GM23338 (cell line): ENCODE data around the gene BIRC6. TPM values are rescaled to one million over a fixed set of nuclear protein-coding genes. Genes with fewer than 3 reads are reported as not detected.

ENCODE experiments used
- ATAC-seq: fragments of 200-7000 bp; cut with Tn5 transposase; 3 replicates; pipeline ENCODE4 v1.9.1; 2020
- DNase-seq: peaks from one replicate; pipeline ENCODE4 v3.0.0-alpha.2; 2015; ENCODE audit warnings: low spot score
- H2AFZ ChIP-seq: fragments of 200-600 bp; sonication (generic); 2 replicates; pipeline ENCODE4 v1.8.0; 2016; ENCODE audit warnings: antibody characterized with exemption, mild to moderate bottlenecking, moderate library complexity
- H3F3A ChIP-seq: fragments of 200-600 bp; sonication (generic); replicated peaks from 2 replicates; pipeline ENCODE4 v1.8.0; 2017; ENCODE audit warnings: antibody characterized with exemption, mixed run types, low read depth
- H3K27ac ChIP-seq: fragments of 200-600 bp; sonication (generic); 2 replicates; pipeline ENCODE4 v1.6.1; 2016; ENCODE audit warnings: low read depth
- H3K27me3 ChIP-seq: fragments of 200-600 bp; sonication (generic); 2 replicates; pipeline ENCODE4 v1.8.0; 2016; ENCODE audit warnings: mild to moderate bottlenecking, mixed run types, moderate library complexity; ENCODE audit not compliant: insufficient read depth
- H3K36me3 ChIP-seq: fragments of 200-600 bp; sonication (generic); 2 replicates; pipeline ENCODE4 v1.8.0; 2016; ENCODE audit warnings: mild to moderate bottlenecking; ENCODE audit not compliant: insufficient read depth
- H3K4me1 ChIP-seq: fragments of 200-600 bp; sonication (generic); 2 replicates; pipeline ENCODE4 v1.8.0; 2016; ENCODE audit warnings: mild to moderate bottlenecking, moderate library complexity; ENCODE audit not compliant: insufficient read depth
- H3K4me2 ChIP-seq: fragments of 200-600 bp; sonication (generic); 2 replicates; pipeline ENCODE4 v1.7.1; 2017; ENCODE audit warnings: mixed run types
- H3K4me3 ChIP-seq: fragments of 200-600 bp; sonication (generic); 2 replicates; pipeline ENCODE4 v1.6.1; 2016; ENCODE audit warnings: mixed run types
- H3K79me2 ChIP-seq: fragments of 200-600 bp; sonication (generic); replicated peaks from 2 replicates; pipeline ENCODE4 v1.8.0; 2017; ENCODE audit warnings: mild to moderate bottlenecking; ENCODE audit not compliant: insufficient read depth
- H3K9me2 ChIP-seq: fragments of 200-600 bp; sonication (generic); 2 replicates; pipeline ENCODE4 v1.8.0; 2017; ENCODE audit not compliant: insufficient read depth
- H4K20me1 ChIP-seq: fragments of 200-600 bp; sonication (generic); replicated peaks from 2 replicates; pipeline ENCODE4 v1.8.0; 2017; ENCODE audit warnings: mild to moderate bottlenecking; ENCODE audit not compliant: insufficient read depth
- H3K27ac Mint-ChIP-seq: 2 replicates; pipeline ENCODE4 v1.8.0; 2020; ENCODE audit warnings: inconsistent platforms, mild to moderate bottlenecking, moderate library complexity, mixed read lengths
- H3K27me3 Mint-ChIP-seq: 3 replicates; pipeline ENCODE4 v1.8.0; 2022; ENCODE audit warnings: low read depth, mild to moderate bottlenecking, moderate library complexity, mixed read lengths, inconsistent platforms; ENCODE audit not compliant: insufficient read depth, poor library complexity
- H3K36me3 Mint-ChIP-seq: 3 replicates; pipeline ENCODE4 v1.8.0; 2021; ENCODE audit warnings: low read depth, mild to moderate bottlenecking, inconsistent platforms, moderate library complexity, mixed read lengths
- H3K4me1 Mint-ChIP-seq: 3 replicates; pipeline ENCODE4 v1.8.0; 2020; ENCODE audit warnings: mild to moderate bottlenecking, inconsistent platforms, mixed read lengths
- H3K4me3 Mint-ChIP-seq: 3 replicates; pipeline ENCODE4 v1.8.0; 2021; ENCODE audit warnings: moderate library complexity, mild to moderate bottlenecking, inconsistent platforms, mixed read lengths
- H3K9me3 Mint-ChIP-seq: 3 replicates; pipeline ENCODE4 v1.8.0; 2020; ENCODE audit warnings: moderate library complexity, mild to moderate bottlenecking, inconsistent platforms, mixed read lengths
- CREB1 ChIP-seq: fragments of 250-450 bp; sonication (Bioruptor Pico); IDR thresholded peaks from 2 replicates; pipeline ENCODE4 v1.5.0; 2020; ENCODE audit warnings: low read depth, mild to moderate bottlenecking, moderate library complexity
- CTCF ChIP-seq, 2 experiments: fragments of 200-600 bp in 1 of 2; sonication (generic) in 1 of 2; conservative IDR thresholded peaks; 2 replicates each; pipeline versions ENCODE4 v1.5.1 to v1.6.1; 2016 to 2017; ENCODE audit warnings: antibody characterized with exemption in 2 of 2, low read depth in 2 of 2, mild to moderate bottlenecking in 2 of 2, moderate library complexity in 1 of 2
- ETS1 ChIP-seq: IDR thresholded peaks from 2 replicates; pipeline ENCODE4 v1.6.1; 2016; ENCODE audit warnings: antibody characterized with exemption
- EZH2 ChIP-seq: fragments of 200-600 bp; sonication (generic); IDR thresholded peaks from one replicate; pipeline ENCODE4 v1.8.0; 2017; ENCODE audit warnings: antibody characterized with exemption, mild to moderate bottlenecking, low read depth; ENCODE audit not compliant: unreplicated experiment
- EZH2phosphoT487 ChIP-seq: fragments of 200-600 bp; sonication (generic); IDR thresholded peaks from one replicate; pipeline ENCODE4 v1.8.1; 2018; ENCODE audit warnings: antibody characterized with exemption; ENCODE audit not compliant: unreplicated experiment
- JUNB ChIP-seq: IDR thresholded peaks from one replicate; pipeline ENCODE4 v1.6.1; 2016; ENCODE audit warnings: antibody characterized with exemption; ENCODE audit not compliant: unreplicated experiment
- NANOG ChIP-seq: IDR thresholded peaks from 2 replicates; pipeline ENCODE4 v1.6.1; 2016; ENCODE audit warnings: antibody characterized with exemption, borderline replicate concordance
- POLR2AphosphoS5 ChIP-seq: IDR thresholded peaks from 2 replicates; pipeline ENCODE4 v1.6.1; 2016; ENCODE audit warnings: antibody characterized with exemption, low read depth
- REST ChIP-seq: IDR thresholded peaks from one replicate; pipeline ENCODE4 v1.6.1; 2018; ENCODE audit warnings: antibody characterized with exemption; ENCODE audit not compliant: unreplicated experiment
- STAT1 ChIP-seq: IDR thresholded peaks from one replicate; pipeline ENCODE4 v1.6.1; 2016; ENCODE audit warnings: antibody characterized with exemption; ENCODE audit not compliant: unreplicated experiment
- ZNF114 ChIP-seq: fragments of 250-450 bp; sonication (Bioruptor Pico); IDR thresholded peaks from 2 replicates; pipeline ENCODE4 v1.5.0; 2020; ENCODE audit warnings: mild to moderate bottlenecking, moderate library complexity
- ZNF331 ChIP-seq: fragments of 250-450 bp; sonication (Bioruptor Pico); IDR thresholded peaks from 2 replicates; pipeline ENCODE4 v1.5.0; 2020; ENCODE audit warnings: low read depth, mild to moderate bottlenecking, moderate library complexity
- ZNF462 ChIP-seq: fragments of 250-450 bp; sonication (Bioruptor Pico); IDR thresholded peaks from 2 replicates; pipeline ENCODE4 v1.5.0; 2020; ENCODE audit warnings: mild to moderate bottlenecking, moderate library complexity
- polyA plus RNA-seq: library from polyadenylated mRNA; unstranded; fragments of >200 nt; fragmentation: Nextera tagmentation; extraction: Ambion mirVana; gene quantifications from 2 replicates; pipeline ENCODE4 v1.2.1, GENCODE V29; 2016
- total RNA-seq: library from RNA; depleted of rRNA; stranded (reverse); fragments of >200 nt; shearing (Covaris generic); gene quantifications from 2 replicates; pipeline ENCODE4 v1.2.3, GENCODE V29; 2014

Gene BIRC6
- total and polyA plus RNA-seq, 2 experiments from 2014 or later: 85.8 to 131 TPM

- Histone ChIP-seq H3K27ac (0 out of 2 replicates have a peak overlapping the region, but pooled peaks have one; percentile 26), H3K9me2 (no peaks in the 10 kb centered on the region), H3K4me2 (no peak overlapping the region), H3K27me3 (no peaks in the 10 kb centered on the region), H3K79me2 (no peaks in the 10 kb centered on the region), H3F3A (peaks cover 9% of the 10 kb centered on the region; the same call in 1 of the 2 replicates), H2AFZ (no peak overlapping the region), H4K20me1 (no peaks in the 10 kb centered on the region), H3K4me1 (peaks cover 9% of the 10 kb centered on the region), H3K36me3 (peaks cover 3% of the 10 kb centered on the region), H3K4me3 (no peak overlapping the region)
- H3K4me1 Mint-ChIP-seq: peaks cover 13% of the 10 kb centered on the region; the same call in 2 of the 3 replicates
- no peaks in the 10 kb centered on the region for H3K9me3 Mint-ChIP-seq
- no peak overlapping the region for H3K27ac Mint-ChIP-seq
- DNase-seq (no peak), ATAC-seq (no peak)
- H3K36me3 Mint-ChIP-seq: peaks cover 2% of the 10 kb centered on the region; the same call in 1 of the 3 replicates
- no peak overlapping the region for H3K4me3 Mint-ChIP-seq
- peaks cover 9% of the 10 kb centered on the region for H3K27me3 Mint-ChIP-seq
- TF ChIP-seq POLR2AphosphoS5: no peak
- no peak for TF ChIP-seq ZNF331
- TF ChIP-seq NANOG: no peak
- no peak for TF ChIP-seq ZNF462
- TF ChIP-seq CREB1 (CRISPR knock-in tag): no peak
- no peak for TF ChIP-seq EZH2
- TF ChIP-seq REST: no peak
- TF ChIP-seq CTCF (conservative IDR thresholded peaks at IDR 0.05; ENCODE audit: low read depth in 2 of 2): no peak
- no peak for TF ChIP-seq STAT1
- no peak for TF ChIP-seq EZH2phosphoT487
- TF ChIP-seq ZNF114 (CRISPR knock-in tag): no peak
- TF ChIP-seq JUNB: no peak
- TF ChIP-seq ETS1: no peak
Measured at GRCh38 chr2:32622570-32623310, 265.9 kb downstream of the BIRC6 start.
